ENCODE measurements around the gene ACOT4.

GRCh38 chr14:73576391-73576790 is 15.3 kb upstream of the ACOT4 start:
- TF ChIP-seq ARNTL (CRISPR knock-in tag; IDR thresholded peaks at IDR 0.05; ENCODE audit: borderline replicate concordance, low read depth) (no peak), ESRRG (CRISPR knock-in tag; IDR thresholded peaks at IDR 0.05) (no peak), OSR1 (CRISPR knock-in tag; IDR thresholded peaks at IDR 0.05) (no peak), ZC3H10 (CRISPR knock-in tag; IDR thresholded peaks at IDR 0.05) (no peak), ZFP30 (CRISPR knock-in tag; IDR thresholded peaks at IDR 0.05) (no peak), PATZ1 (CRISPR knock-in tag; IDR thresholded peaks at IDR 0.05; ENCODE audit: borderline replicate concordance) (no peak), BACH2 (CRISPR knock-in tag; IDR thresholded peaks at IDR 0.05; ENCODE audit: borderline replicate concordance) (no peak), POU6F1 (CRISPR knock-in tag; IDR thresholded peaks at IDR 0.05; ENCODE audit: borderline replicate concordance, low read depth) (no peak), ZFP3 (CRISPR knock-in tag; IDR thresholded peaks at IDR 0.05) (no peak), ZNF70 (CRISPR knock-in tag; IDR thresholded peaks at IDR 0.05) (no peak), SNAI2 (CRISPR knock-in tag; IDR thresholded peaks at IDR 0.05) (no peak), RARB (CRISPR knock-in tag; IDR thresholded peaks at IDR 0.05) (no peak)

All from SK-N-SH treated with all-trans-retinoic acid at 6 μM for 48 hours (cell line).